DMS 273 (cell line): ENCODE data around the gene CPZ.
"Not testable (repeated sequence)": the region's sequence is repeated elsewhere in the genome, so short reads cannot be mapped to it uniquely, and the experiment has no call there.

Source experiments
- DNase-seq: peaks from one replicate; lab custom pipeline; 2025; ENCODE audit not compliant: unreplicated experiment; lab: John Stamatoyannopoulos, UW

CPZ gene

DNA sequence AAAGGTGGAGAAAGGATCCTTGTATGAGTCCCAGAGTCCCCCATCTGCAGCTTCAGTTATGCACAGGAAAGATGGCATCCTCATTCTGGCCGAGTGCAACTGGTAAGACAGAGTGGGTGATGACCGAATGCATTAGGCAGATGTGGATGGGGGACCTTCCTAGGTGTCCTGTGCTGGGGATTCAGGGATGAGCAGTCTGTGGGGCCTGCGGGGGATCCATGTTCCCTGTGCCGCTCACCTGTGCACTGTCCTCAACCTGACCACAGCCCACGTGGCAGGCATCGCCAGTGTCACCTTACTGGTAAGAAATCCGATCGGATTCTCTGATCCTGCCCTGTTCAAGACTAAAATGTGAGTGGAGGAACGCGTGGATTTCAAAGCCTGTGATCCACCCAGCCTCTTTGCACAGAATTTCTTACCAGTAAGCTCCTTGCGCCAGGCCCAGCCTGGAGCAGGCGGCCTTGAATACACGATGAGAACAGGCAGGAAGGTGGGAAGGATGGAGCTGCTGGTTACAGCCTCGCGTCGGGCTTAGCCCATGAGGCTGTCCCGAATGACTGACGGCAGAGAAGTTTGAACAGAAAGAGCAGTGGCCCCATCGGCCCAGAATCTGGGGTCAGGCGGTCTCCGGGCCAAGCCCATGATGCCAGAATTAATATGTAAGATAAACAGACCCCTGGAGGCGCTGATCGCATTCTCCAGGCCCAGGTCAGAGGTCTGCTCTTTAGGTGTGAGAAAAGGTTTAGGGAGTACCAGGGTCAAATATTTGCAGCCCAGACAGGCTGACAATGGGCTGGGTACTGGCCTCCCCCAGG is 56.5 kb downstream of the CPZ start:
- no peak for DNase-seq

DNA sequence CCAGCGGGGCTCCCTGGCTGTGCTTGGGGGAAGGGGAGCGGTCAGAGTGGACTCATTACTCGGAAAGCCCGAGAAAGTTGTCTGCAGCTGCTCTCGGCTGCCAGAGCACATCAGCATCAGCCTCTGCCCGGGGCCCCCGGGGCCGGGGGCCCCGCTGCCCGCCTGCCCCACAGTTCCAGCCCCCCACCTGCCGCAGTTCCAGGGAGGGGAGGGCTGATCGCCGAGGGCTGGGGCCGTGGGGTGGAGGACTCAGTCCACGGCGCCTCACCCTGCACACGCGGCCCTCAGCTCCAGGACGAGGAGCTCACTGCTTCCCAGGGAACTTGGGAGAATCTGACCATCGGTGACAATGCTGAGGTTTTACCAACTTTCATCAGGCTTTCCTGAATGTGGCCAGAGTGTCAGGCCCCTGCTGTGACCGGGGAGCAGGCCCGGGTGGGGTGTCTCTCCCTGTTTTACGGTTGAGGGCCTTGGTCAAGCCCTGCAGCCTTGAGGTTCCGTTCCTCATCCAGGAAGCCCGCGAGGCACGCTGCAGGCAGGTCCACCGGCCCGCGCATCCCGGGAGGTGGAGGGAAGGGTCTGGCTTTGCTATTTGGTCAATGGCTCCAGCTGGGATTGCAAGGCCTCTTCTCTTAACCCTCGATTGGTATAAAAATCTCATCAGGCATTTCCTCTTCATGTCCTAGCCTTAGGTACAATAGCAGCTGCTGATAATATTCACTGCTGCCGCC is 57.2 kb downstream of the CPZ start:
- no peak for DNase-seq

DNA sequence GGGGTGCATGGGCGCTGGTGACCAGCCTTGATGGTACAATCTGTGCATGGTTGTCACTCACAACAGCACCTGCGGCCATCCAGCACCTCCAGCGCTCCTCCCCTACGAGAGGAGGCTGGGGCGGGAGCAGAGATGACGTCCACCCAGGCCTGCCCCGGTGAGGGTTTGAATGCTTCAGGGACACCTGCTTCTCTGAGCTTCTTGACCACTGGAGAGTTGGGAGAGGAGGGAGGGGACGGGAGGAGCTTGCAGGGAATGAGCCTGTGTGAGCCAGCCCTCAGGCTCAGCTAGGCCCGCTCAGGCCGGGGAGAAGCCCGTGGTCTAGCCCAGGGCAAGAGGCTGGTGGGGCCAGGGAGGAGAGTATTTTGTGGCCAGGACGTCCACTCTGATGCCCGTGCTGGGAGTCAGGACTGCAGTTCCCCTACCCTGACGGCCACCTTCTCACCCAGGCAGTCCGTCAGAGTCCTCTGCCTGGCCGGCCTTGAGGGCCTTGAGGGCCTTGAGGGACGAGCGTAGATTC is 59.2 kb downstream of the CPZ start:
- no peak for DNase-seq

DNA sequence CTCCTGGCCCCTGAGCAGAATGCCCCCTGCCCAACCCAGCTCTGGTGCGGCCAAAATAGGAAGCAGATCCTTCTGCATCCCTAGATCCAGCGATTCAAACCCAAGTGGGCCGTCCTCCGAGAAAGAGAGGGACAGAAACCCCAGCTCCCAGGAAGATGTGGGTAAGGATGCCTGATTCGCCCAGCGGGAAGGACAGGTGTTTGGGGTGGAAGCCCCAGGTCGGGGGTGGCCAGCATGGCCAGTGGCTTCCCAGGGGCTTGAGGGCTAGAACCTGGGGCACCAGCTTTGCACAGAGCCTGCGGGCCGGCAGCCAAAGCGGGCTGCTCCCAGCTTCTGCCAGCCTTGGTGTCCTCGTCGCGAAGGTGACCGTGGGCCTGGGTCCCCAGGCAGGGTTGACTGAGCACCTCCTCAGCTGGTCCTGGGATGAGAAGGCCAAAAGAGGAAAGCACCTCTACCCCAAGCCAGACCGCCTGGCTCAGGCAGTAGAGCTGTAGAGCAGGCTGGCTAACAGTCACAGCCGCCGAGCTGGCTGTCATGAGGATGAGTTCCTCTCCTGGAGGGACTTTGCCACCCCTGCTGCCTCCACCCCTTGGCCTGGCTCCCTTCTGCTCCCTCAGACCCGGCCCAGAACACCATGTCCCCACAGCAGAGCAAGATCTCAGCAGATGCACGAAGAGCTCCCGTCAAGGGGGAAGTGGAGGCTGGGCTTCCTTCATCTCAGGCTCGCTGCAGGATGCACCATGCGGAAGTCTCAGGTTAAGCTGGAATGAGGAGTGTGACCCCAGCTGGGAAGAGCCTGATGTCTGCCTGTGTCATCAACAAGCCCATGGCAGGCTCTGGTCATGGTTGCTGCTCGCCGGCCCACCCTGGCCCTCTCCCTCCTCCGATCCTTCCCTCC is 59.9 kb downstream of the CPZ start:
- DNase-seq = no peak

DNA sequence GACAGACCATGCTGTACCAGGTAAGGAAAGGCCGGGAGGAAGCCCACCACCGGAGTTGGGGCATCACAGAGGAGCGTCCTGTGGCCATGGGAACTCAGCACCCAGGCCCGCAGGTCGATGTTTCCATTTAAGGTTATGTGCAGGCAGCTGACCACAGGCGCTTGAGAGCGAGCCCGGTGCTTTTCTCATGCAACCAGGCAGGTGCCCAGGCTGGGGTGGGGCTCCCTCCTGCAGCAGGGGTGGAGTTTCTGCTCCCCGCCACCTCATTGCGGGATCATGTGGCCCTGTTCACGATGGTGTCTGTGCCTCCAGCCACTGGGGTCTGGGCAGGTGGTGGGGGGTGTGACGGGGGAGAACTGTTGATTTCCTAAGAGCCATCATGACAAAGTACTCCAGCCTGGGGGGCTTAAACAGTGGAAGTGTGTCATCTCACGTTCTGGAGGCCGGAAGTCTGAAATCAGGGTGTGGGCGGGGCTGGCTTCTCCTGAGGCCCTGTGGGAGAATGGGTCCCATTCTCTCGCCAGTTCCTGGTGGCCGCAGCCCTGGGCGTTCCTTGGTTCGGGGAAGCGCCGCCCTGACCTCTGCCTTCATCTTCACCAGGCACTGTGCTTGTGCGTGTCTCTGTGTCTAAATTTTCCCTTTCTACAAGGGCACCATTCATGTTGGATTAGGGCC is 60.9 kb downstream of the CPZ start:
- DNase-seq = no peak

DNA sequence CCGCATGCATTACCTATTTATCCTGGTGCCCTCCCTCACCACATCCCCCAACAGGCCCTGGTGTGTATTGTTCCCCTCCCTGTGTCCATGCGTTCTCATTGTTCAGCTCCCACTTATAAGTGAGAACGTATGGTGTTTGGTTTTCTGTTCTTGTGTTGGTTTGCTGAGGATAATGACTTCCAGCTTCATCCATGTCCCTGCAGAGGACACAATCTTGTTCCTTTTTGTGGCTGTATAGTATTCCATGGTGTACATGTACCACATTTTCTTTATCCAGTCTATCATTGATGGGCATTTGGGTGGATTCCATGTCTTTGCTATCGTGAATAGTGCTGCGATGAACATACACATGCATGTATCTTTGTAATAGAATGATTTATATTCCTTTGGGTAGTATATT is 61.6 kb downstream of the CPZ start:
- not testable (repeated sequence) for DNase-seq

DNA sequence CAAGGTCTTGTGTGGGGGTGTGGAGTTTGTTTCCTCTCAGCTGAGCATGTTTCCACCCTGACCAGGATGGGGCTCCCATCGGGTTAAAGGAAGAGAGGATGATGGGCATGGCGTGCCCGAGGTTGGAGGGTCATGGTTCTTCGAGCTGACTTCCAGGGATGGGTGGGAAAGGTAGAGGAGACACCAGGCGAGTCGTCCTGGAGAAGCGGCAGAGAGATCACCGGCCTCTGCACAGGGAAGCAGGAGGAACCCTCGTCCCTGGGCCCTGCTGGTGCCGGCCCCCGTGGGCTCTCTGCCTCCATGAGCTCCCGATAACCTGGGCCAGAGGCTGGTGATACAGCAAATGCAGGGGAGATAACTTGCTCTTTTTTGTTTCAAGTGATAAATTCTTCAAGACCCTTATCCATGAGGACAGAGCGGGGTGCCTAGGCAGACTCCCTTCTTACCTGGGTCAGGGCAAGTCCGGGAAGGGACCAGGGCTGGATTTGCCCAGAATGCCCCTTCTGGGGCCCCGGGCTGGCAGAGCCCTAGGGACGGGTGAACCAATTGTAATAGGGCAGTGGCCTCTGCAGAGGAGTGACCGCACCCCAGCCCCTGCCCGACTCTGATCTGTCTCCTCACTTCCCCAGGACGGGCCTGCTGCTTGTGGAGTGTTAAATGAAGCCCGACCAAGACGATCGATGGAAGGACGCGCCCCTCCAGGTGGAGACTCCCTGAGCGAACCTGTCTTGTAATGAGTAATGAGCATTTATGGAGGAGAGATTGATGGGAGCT is 63.0 kb downstream of the CPZ start:
- no peak for DNase-seq

DNA sequence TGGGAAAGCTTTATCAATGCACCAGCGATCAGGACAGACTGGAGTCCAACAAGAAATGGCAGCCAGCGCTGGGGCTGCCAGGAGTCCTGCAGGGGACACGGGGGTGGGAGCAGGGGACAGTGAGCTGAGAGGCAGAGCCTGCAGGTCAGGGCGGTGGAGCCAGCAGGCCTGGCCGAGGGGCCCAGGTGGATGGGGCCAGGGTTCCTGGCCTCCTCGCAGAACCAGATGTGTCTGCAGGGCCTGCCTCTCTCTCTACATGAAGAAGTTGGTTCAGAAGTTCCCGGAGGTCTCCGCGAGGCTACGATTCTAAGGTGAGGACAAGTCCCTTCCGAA is 63.6 kb downstream of the CPZ start:
- DNase-seq = no peak

DNA sequence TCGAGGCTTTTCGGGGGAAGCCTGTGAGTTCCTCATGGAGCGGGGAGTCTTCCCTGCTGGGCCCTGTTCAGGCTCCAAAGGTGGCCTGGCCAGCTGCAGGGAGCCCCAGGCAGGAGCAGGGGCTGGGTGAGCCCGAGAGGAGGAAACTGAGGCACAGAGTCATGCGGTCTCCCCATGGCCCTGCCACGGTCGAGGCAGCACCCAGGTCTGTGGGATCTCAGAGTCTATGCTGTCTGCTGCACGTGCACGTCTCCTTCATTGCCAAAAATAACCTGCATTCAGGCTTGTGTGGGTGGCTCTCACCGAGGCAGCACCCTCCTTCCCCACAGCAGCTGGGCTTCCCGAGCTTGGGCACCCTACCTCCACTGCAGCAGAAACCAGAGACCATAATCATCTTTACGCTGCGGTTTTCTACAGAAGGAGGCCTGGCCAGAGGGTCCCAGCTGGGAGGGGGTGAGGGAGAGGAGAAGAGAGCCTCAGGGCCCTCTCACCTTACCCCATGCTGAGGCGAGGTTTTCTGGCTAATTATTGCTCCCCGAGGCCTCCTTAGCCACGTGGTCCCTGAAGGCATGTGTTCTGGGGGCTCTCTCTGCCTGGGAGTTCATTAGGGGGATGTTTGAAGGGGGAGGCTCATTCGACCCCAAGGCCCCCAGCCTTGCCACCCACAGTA is 64.3 kb downstream of the CPZ start:
- DNase-seq = no peak

DNA sequence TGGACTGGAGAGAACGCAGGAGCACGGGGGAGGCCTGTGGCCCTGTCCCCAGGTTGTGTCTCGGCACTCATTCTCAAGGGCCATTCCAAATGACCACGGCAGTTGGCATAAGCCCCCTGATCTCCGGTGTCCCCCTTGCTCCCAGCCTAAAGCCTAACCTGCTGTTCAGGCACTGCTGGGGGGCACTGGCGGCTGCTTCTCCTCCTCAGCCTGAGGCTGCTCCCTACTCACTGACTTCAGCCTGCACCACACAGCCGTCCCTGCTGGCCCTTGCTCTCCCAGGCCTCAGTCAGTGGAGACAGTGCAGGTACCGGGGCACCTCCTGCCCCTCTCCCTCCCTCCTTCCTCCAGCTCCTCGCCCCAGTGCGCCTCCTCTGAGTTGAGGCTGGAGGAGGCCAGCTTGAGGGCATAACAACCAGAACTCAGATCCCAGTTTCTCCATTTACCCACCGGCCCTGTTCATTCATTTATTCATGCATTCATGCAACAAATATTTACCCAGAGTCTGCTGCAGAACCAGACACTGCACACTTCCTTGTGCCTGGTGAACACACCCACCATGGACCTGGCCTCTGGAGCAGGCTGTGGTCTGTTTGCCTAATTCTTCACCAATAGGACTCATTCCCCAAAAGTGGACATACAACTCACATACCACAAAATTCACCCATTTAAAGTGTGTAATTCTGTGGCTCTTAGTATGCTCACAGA is 65.0 kb downstream of the CPZ start:
- DNase-seq = no peak

DNA sequence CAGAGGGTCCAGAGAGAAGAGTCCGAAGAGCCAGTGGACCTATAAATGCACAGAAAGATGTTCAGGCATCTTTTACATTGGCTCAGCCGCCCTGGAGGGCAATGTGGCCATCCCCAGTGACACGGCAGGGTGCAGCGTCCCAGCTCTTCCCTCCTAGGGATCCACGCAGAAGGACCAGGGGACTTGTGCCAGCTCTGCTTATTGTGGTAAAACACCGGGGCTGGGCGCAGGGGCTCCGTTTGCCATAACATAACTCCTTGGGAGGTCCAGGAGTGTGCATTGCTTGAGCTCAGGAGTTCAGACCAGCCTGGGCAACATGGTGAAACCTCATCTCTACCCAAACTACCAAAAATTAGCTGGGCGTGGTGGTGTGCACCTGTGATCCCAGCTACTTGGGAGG is 70.2 kb downstream of the CPZ start:
- no peak for DNase-seq

DNA sequence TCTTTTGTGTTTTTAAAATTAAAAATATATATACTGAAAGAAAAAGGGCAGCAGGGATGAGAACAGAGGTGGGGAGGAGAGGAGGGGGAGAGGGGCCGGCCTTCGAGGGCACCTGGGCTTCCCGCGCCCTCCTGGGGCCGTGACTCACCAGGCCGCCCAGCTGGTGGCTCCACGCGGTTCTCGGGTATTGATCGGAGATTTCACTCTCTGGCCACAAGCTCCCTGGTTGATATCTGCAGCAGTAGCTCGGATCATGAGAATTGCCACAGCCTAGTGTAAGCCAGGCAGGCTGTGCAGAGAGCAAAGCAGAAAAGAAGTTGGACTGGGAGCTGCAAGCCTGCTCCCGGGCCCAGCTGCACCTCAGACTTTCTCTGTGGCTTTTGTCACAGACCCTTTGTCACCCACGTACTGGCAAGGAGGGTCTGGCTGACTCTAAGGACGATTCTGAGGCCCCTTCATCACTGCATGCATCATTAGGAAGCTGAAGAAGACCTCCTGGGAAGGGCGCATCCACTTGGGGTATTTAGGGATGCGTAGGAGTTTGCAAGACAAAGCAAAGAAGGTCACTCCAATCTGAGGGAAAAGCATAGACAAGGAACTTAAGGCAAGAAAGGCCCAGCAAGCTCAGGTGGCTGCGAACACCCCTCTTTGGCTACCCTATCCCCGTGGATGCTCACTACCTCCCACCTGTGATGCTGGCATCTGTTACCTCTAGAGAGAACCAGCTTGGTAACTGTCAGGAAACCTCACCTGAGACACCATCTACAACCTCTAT is 71.7 kb downstream of the CPZ start:
- no peak for DNase-seq

DNA sequence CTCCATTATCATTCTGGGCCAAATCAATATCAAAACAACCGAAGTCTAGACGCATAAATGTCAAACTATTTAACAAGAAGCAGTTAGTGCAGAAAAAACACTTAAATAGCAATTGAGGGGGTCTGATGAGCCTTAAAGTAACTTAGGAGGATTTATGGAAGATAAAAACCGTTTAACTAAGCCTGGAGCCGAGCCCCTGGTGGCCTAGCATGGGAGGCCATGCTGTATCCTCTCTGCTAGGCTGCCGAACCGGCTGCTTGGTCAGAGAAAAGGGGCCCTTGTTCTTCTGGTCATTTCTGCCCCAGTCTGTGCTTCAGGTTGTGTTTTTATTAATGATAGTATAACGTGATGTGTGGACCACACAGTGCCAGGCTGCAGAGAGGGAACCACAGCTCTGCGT is 72.4 kb downstream of the CPZ start:
- DNase-seq = no peak

DNA sequence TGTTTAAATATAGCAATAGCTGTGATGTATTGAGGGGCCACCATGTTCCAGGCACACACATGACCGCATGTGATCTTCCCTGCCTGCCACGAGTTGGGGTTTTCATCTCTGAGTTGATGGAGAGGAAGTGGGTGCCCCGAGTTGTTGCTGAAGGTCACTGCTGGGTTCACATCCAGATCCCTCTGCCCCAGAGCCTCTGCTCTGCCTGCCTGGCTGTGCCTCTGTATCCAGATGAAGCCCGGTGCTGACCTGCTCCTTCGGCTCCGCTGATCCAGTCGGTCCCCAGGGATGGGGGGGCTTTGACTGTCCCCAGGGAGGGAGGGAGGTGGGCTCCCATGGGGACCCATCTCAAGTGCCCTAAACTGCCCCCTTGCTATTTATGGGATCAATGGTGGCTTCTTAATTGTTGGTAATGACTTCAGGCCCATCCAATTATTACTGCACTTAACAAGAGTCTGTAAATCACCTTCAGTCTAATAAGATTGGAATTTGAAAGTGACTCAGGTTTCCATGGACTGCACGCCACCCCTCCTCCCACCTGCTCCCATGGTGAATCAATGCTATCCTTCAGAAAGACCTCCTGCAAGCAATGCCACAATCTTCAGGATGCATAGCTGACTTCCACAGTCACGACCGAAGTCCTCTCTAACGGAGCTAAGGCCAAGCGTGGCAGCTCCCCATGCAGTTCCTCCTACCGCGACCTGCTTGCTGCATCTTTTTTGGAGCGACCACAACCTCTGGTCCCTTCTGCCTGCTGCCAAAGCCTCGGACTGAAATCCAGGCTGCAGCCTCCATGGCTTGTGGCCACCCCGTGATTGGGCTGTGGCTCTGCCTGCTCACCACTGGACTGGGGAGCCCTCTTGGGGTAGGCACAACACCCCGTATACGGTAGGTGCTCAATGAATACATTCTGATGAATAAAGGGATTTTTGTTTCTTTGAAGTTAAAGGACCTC is 73.1 kb downstream of the CPZ start:
- no peak for DNase-seq

DNA sequence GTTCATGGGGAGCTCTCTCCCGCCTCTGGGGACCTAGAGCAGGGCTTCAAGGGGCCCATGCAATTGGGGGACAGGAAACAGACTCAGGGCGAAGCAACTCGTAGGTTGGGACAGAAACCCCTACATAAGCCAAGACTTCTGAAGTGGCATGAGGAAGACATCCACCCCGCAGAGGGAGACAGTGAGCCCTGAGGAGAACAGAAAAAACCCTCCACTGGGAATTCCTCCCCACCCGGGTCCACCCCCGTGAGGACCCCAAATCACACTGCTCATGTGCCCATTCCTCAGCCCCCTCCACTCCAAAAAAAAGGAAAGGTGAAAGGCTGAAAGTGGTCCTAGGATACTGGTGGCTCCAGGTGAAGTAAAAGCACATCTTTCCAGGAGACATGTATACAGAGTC is 74.0 kb downstream of the CPZ start:
- no peak for DNase-seq
